IPS DF 19.7 (cell line): ENCODE results near the gene GNAQ.
"Not testable (repeated sequence)": the region's sequence is repeated elsewhere in the genome, so short reads cannot be mapped to it uniquely, and the experiment has no call there.

Experiments used
- DNase-seq: peaks from one replicate; pipeline ENCODE4 v3.0.0-alpha.2; 2013; ENCODE audit warnings: low read depth, low spot score

GNAQ gene

GRCh38 chr9:77697238-77697984, 334.2 kb downstream of the GNAQ start:
- DNase-seq = no peak

GRCh38 chr9:77690723-77691122, 340.9 kb downstream of the GNAQ start:
- not testable (repeated sequence) for DNase-seq

DNA sequence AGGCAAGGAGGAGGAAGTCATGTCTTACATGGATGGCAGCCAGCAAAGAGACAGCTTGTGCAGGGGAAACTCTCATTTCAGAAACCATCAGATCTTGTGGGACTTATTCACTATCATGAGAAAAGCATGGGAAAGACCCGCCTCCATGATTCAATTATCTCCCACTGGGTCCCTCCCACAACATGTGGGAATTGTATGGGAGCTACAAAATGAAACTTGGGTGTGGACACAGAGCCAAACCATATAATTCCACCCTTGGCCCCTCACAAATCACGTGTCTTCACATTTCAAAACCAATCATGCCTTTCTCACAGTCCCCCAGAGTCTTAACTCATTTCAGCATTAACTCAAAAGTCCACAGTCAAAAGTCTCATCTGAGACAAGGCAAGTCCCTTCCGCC, 341.5 kb downstream of the GNAQ start:
- not testable (repeated sequence) for DNase-seq

- DNase-seq = not testable (repeated sequence)
Measured at GRCh38 chr9:77687737-77688136, 343.9 kb downstream of the GNAQ start.

GRCh38 chr9:77680581-77680980, 351.0 kb downstream of the GNAQ start:
- DNase-seq = no peak

DNA sequence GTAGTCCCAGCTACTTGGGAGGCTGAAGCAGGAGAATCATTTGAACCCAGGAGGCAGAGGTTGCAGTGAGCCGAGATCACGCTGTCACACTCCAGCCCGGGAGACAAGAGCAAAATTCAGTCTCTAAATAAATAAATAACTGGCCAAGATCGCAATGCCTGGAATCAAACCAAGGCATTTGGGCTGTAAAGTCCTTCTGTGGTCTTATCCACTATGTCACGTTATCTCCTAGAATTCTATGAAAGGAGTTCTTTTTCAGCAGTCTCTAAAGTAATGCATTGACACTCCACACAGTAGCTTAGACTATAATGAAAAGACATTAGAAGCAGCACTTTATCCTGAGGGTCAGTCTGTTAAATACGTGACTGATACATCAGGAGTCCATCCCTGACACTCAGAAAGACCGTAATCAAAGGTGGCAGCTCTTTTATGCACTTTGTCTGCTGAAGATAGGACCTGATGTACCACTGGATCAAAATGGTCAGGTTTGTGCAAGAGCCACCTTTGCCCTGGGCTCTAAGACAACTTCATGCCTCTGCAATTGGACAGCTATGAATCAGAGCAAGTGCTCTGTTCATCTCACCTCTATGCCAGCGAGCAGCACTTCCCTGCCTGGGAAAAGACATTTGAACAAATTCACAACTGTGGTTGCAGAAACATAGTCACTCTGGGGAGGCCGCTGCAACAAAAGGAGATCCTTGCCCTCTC, 351.8 kb downstream of the GNAQ start:
- DNase-seq = no peak

DNA sequence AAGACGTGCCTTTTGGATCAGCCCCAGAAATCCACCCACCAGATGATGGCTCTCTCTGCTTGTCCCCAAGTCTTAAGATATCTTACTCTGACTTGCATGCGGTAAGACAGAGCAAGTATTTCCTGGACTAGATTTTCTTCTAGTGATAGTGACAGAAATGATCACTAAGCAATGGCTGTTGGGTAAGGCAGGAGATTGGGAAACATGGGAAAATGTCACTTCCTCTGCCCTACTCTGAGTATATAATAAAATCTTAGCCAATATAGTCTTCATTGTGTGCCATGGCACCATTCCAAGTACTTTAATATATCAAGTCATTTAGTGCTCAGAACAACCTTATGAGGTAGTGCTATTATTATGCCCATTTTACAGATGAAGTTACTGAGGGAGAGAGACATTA, 352.5 kb downstream of the GNAQ start:
- DNase-seq = no peak

DNA sequence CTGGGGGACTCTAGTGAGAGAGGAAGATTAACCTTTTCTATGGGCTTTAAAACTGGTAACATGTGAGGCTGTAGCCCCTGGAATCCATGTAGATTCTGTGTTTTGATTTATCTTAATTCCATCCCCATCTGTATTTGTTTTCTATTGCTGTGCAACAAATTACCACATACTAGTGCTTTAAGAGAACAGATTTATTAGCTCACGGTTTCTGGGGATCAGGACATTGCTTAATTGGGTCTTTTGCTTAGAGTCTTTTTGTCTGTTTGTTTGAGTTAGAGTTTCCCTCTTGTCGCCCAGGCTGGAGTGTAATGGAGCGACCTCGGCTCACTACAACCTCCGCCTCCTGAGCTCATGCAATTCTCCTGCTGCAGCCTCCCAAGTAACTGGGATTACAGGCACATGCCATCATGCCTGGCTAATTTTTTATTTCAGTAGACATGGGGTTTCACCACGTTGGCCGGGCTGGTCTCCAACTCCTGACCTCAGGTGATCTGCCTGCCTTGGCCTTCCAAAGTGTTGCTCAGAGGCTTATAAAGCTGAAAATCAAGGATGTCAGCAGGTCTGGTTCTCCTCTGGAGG, 353.6 kb downstream of the GNAQ start:
- no peak for DNase-seq

DNA sequence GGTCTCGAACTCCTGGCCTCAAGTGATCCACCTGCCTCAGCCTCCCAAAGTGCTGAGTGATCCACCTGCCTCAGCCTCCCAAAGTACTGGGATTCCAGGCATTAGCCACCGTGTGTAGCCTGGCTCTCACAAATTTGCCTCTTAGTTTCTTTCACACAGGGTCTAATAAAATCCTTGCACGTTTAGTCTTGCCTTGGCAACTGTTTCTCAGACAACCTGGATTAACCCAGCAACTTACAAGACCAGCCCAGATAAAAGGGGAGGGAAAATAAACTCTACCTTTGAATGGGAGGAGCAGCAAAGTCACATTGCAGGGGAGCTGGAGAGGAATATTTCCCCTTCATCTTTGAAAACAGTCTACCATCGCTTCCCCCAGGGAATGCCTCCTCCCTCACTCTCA, 354.2 kb downstream of the GNAQ start:
- no peak for DNase-seq

GRCh38 chr9:77673941-77674791, 357.4 kb downstream of the GNAQ start:
- DNase-seq = no peak

GRCh38 chr9:77672183-77672582, 359.4 kb downstream of the GNAQ start:
- DNase-seq = no peak

DNA sequence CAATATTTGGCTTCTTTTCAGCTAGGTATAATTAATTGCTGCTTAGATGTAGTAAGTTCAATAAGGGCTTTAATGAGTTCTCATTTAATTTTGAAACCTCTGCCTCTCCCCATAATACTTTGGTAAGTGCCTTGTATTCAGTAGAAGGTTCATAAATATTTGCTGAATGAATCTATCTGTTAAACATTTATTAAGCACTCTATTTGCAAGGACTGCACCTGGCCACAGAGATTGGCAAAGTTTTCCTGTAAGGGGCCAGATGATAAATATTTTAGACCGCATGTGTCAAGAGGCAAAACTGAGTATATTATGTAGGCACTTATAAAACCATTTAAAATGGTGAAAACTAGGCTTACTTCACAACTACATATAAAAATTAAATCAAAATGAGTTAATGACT, 364.5 kb downstream of the GNAQ start:
- no peak for DNase-seq
